Liver (tissue), 3 donors: ENCODE measurements around the gene PFN3.

Source experiments
- ATF3 ChIP-seq: IDR thresholded peaks from 2 replicates; pipeline ENCODE4 v1.6.1; 2016; ENCODE audit warnings: antibody characterized with exemption
- CTCF ChIP-seq: fragments of 150-350 bp; IDR thresholded peaks from 2 replicates; pipeline ENCODE4 v1.5.1; 2017; ENCODE audit warnings: improper control_type of control experiment, low read depth, low read length; ENCODE audit not compliant: missing input control
- EGR1 ChIP-seq, 2 donors: IDR thresholded peaks; 2 replicates each; pipeline ENCODE4 v1.6.1; 2016 to 2018; ENCODE audit warnings: antibody characterized with exemption in 2 of 2, low read depth in 2 of 2
- FOXA2 ChIP-seq: IDR thresholded peaks from 2 replicates; pipeline ENCODE4 v1.6.1; 2016; ENCODE audit warnings: antibody characterized with exemption
- GABPA ChIP-seq, 2 donors: IDR thresholded peaks in 1 of 2; conservative IDR thresholded peaks in 1 of 2; 2 replicates each; pipeline ENCODE4 v1.6.1; 2016; ENCODE audit warnings: antibody characterized with exemption in 2 of 2, mild to moderate bottlenecking in 1 of 2, moderate library complexity in 1 of 2
- JUND ChIP-seq, 2 donors: IDR thresholded peaks; 2 replicates each; pipeline ENCODE4 v1.6.1; 2016; ENCODE audit warnings: antibody characterized with exemption in 2 of 2
- MAX ChIP-seq: IDR thresholded peaks from 2 replicates; pipeline ENCODE4 v1.6.1; 2016; ENCODE audit warnings: antibody characterized with exemption
- RAD21 ChIP-seq, 2 donors: IDR thresholded peaks; 2 replicates each; pipeline ENCODE4 v1.6.1; 2016; ENCODE audit warnings: antibody characterized with exemption in 2 of 2, mild to moderate bottlenecking in 2 of 2
- REST ChIP-seq: IDR thresholded peaks from 2 replicates; pipeline ENCODE4 v1.6.1; 2016; ENCODE audit warnings: antibody characterized with exemption, mild to moderate bottlenecking
- SP1 ChIP-seq: IDR thresholded peaks from 2 replicates; pipeline ENCODE4 v1.6.1; 2018; ENCODE audit warnings: antibody characterized with exemption, mild to moderate bottlenecking
- TAF1 ChIP-seq: conservative IDR thresholded peaks from 2 replicates; pipeline ENCODE4 v1.6.1; 2016; ENCODE audit warnings: antibody characterized with exemption, mild to moderate bottlenecking
- YY1 ChIP-seq: IDR thresholded peaks from 2 replicates; pipeline ENCODE4 v1.6.1; 2016; ENCODE audit warnings: antibody characterized with exemption, mild to moderate bottlenecking
- ZBTB33 ChIP-seq: IDR thresholded peaks from 2 replicates; pipeline ENCODE4 v1.6.1; 2016; ENCODE audit warnings: antibody characterized with exemption
- donor health status: healthy.
- donor health status: healthy.

- no peak for TF ChIP-seq CTCF
- TF ChIP-seq REST, result no peak
- no peak for TF ChIP-seq ATF3
- TF ChIP-seq JUND (IDR thresholded peaks at IDR 0.05), result no peak
- TF ChIP-seq MAX, result no peak
- no peak for TF ChIP-seq YY1
- TF ChIP-seq RAD21 (IDR thresholded peaks at IDR 0.05), result no peak
- TF ChIP-seq TAF1, result no peak
- TF ChIP-seq EGR1 (IDR thresholded peaks at IDR 0.05; ENCODE audit: low read depth in 2 of 2), result no peak
- no peak for TF ChIP-seq ZBTB33
- no peak for TF ChIP-seq GABPA (IDR thresholded peaks at IDR 0.05 in 1 of 2, conservative IDR thresholded peaks at IDR 0.05 in 1 of 2)
- TF ChIP-seq SP1, result no peak
- TF ChIP-seq FOXA2, result no peak
Observed at GRCh38 chr5:177353093-177353492, 47.4 kb downstream of the PFN3 start.
